ENCODE data around the gene CACNA2D4. TPM values are rescaled to one million over a fixed set of nuclear protein-coding genes. Genes with fewer than 3 reads are reported as not detected.
A peak's percentile ranks its signal among the peaks of the same experiment; 100 is the strongest.

Gene CACNA2D4
- total RNA-seq, 6 experiments from 2014 or later, result 0.07 to 0.26 (median 0.23) TPM; not detected in 2

GRCh38 chr12:1766110-1766509 is 152.3 kb downstream of the CACNA2D4 start:
- Mint-ChIP-seq H3K27ac (no peak overlapping the region), H3K36me3 (ENCODE audit: low read depth) (no peaks in the 10 kb centered on the region)
- DNase-seq, result no peak

GRCh38 chr12:1763153-1763552 is 155.3 kb downstream of the CACNA2D4 start:
- TF ChIP-seq CTCF (IDR thresholded peaks at IDR 0.05), result no peak
- DNase-seq, result no peak
- H3K4me1 Mint-ChIP-seq (ENCODE audit: low read depth), result peaks cover 31% of the 10 kb centered on the region
- no peaks in the 10 kb centered on the region for H3K27me3 Mint-ChIP-seq (ENCODE audit: insufficient read depth)
- no peak overlapping the region for H3K27ac Mint-ChIP-seq
- peaks cover 22% of the 10 kb centered on the region for H3K36me3 Mint-ChIP-seq (ENCODE audit: low read depth)
- H3K9me3 Mint-ChIP-seq, result peaks cover 17% of the 10 kb centered on the region
- no peak overlapping the region for H3K4me3 Mint-ChIP-seq

More at GRCh38 chr12:1766110-1766509, 152.3 kb downstream of the CACNA2D4 start:
- no peak for TF ChIP-seq CTCF (IDR thresholded peaks at IDR 0.05)
- H3K4me1 Mint-ChIP-seq (ENCODE audit: low read depth), result peaks cover 23% of the 10 kb centered on the region
- H3K27me3 Mint-ChIP-seq (ENCODE audit: insufficient read depth), result no peaks in the 10 kb centered on the region
- H3K9me3 Mint-ChIP-seq, result no peaks in the 10 kb centered on the region
- H3K4me3 Mint-ChIP-seq, result no peak overlapping the region

GRCh38 chr12:1761857-1762256 is 156.6 kb downstream of the CACNA2D4 start:
- H3K4me1 Mint-ChIP-seq (ENCODE audit: low read depth), result peaks cover 42% of the 10 kb centered on the region
- no peak overlapping the region for H3K27ac Mint-ChIP-seq
- no peak for TF ChIP-seq CTCF (IDR thresholded peaks at IDR 0.05)
- no peaks in the 10 kb centered on the region for H3K27me3 Mint-ChIP-seq (ENCODE audit: insufficient read depth)
- peaks cover 33% of the 10 kb centered on the region for H3K36me3 Mint-ChIP-seq (ENCODE audit: low read depth)
- peaks cover 17% of the 10 kb centered on the region for H3K9me3 Mint-ChIP-seq
- DNase-seq, result no peak
- H3K4me3 Mint-ChIP-seq, result no peak overlapping the region

GRCh38 chr12:1760566-1761382 is 157.7 kb downstream of the CACNA2D4 start:
- no peaks in the 10 kb centered on the region for H3K27me3 Mint-ChIP-seq (ENCODE audit: insufficient read depth)
- DNase-seq, result peak; percentile 57
- peak overlapping the region; percentile 65 for H3K27ac Mint-ChIP-seq
- H3K4me3 Mint-ChIP-seq, result no peak overlapping the region
- peaks cover 48% of the 10 kb centered on the region for H3K4me1 Mint-ChIP-seq (ENCODE audit: low read depth)
- peaks cover 17% of the 10 kb centered on the region for H3K9me3 Mint-ChIP-seq
- no peak for TF ChIP-seq CTCF (IDR thresholded peaks at IDR 0.05)
- peaks cover 38% of the 10 kb centered on the region for H3K36me3 Mint-ChIP-seq (ENCODE audit: low read depth)

GRCh38 chr12:1758887-1759286 is 159.6 kb downstream of the CACNA2D4 start:
- DNase-seq, result no peak
- TF ChIP-seq CTCF (IDR thresholded peaks at IDR 0.05), result no peak
- Mint-ChIP-seq H3K4me1 (ENCODE audit: low read depth) (peaks cover 48% of the 10 kb centered on the region), H3K27ac (peak overlapping the region; percentile 69), H3K36me3 (ENCODE audit: low read depth) (peaks cover 50% of the 10 kb centered on the region), H3K27me3 (ENCODE audit: insufficient read depth) (peaks cover 2% of the 10 kb centered on the region; the same call in 1 of the 2 replicates), H3K9me3 (peaks cover 17% of the 10 kb centered on the region), H3K4me3 (peak overlapping the region; percentile 15; the same call in 1 of the 2 replicates)
